ENCODE measurements around the gene CDK14.

CDK14 gene

GRCh38 chr7:90892213-90892612 lies 296.1 kb downstream of the CDK14 start:
- Histone ChIP-seq H3K4me3 (ENCODE audit: low read depth in 1 of 2, low read length in 1 of 2) (no peak overlapping the region), H3K9me3 (no peaks in the 10 kb centered on the region), H3K4me1 (ENCODE audit: control insufficient read depth in 1 of 2, insufficient read depth in 1 of 2, low read depth in 1 of 2, low read length in 1 of 2) (no peaks in the 10 kb centered on the region), H3K36me3 (no peaks in the 10 kb centered on the region), H3K27me3 (no peaks in the 10 kb centered on the region), H3K27ac (no peak overlapping the region)
- no peak for TF ChIP-seq CTCF (IDR thresholded peaks at IDR 0.05)

GRCh38 chr7:90894122-90894521 lies 298.0 kb downstream of the CDK14 start:
- no peak for TF ChIP-seq CTCF (IDR thresholded peaks at IDR 0.05)
- no peaks in the 10 kb centered on the region for H3K36me3 ChIP-seq
- no peaks in the 10 kb centered on the region for H3K9me3 ChIP-seq
- H3K27me3 ChIP-seq, result no peaks in the 10 kb centered on the region
- no peaks in the 10 kb centered on the region for H3K4me1 ChIP-seq (ENCODE audit: control insufficient read depth in 1 of 2, insufficient read depth in 1 of 2, low read depth in 1 of 2, low read length in 1 of 2)
- no peak overlapping the region for H3K4me3 ChIP-seq (ENCODE audit: low read depth in 1 of 2, low read length in 1 of 2)
- H3K27ac ChIP-seq, result no peak overlapping the region

GRCh38 chr7:90896458-90896857 lies 300.3 kb downstream of the CDK14 start:
- Histone ChIP-seq H3K27ac (no peak overlapping the region), H3K36me3 (no peaks in the 10 kb centered on the region), H3K4me3 (ENCODE audit: low read depth in 1 of 2, low read length in 1 of 2) (no peak overlapping the region), H3K9me3 (no peaks in the 10 kb centered on the region), H3K4me1 (ENCODE audit: control insufficient read depth in 1 of 2, insufficient read depth in 1 of 2, low read depth in 1 of 2, low read length in 1 of 2) (no peaks in the 10 kb centered on the region), H3K27me3 (no peaks in the 10 kb centered on the region)
- TF ChIP-seq CTCF (IDR thresholded peaks at IDR 0.05), result no peak

GRCh38 chr7:90897961-90898469 lies 301.9 kb downstream of the CDK14 start:
- no peak for TF ChIP-seq CTCF (IDR thresholded peaks at IDR 0.05)

DNA sequence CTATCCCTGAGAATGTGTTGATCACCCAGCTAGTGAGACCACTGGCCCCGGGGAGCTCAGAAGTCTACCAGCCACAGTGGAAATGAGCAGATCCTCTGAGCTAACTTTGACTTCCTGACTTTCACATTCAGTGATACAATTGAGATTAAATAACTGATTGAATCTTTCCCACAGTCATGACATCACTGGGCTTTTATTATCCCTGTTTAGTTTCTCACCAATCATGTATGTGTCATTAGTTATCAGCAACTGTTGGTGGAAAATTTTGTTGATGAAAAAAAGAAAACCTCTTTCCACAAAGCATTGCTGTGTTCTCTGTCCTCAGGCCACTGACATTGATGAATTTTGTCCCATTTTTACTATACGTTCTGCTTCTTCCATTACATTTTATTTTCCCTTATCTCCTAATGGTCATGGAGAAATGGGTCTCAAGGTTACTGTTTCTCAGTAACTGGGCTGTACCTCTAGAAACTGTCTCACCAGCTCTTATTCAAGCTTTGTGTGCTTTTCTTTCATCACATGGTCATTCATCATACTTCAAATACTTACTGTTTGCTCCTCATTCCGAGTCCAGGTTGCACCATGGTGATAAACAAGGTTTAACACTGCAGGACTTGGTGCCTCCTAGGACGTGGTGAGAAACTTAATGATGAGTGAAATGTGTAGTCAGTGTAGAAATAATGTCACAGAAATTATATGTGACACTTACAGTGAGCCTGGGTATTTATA lies 304.7 kb downstream of the CDK14 start:
- no peaks in the 10 kb centered on the region for H3K9me3 ChIP-seq
- no peak for TF ChIP-seq CTCF (IDR thresholded peaks at IDR 0.05)
- no peaks in the 10 kb centered on the region for H3K27me3 ChIP-seq
- H3K4me1 ChIP-seq (ENCODE audit: control insufficient read depth in 1 of 2, insufficient read depth in 1 of 2, low read depth in 1 of 2, low read length in 1 of 2), result no peaks in the 10 kb centered on the region
- H3K27ac ChIP-seq, result no peak overlapping the region
- no peak overlapping the region for H3K4me3 ChIP-seq (ENCODE audit: low read depth in 1 of 2, low read length in 1 of 2)
- no peaks in the 10 kb centered on the region for H3K36me3 ChIP-seq

More at GRCh38 chr7:90897961-90898469, 301.9 kb downstream of the CDK14 start:
- Histone ChIP-seq H3K4me3 (ENCODE audit: low read depth in 1 of 2, low read length in 1 of 2) (no peak overlapping the region), H3K4me1 (ENCODE audit: control insufficient read depth in 1 of 2, insufficient read depth in 1 of 2, low read depth in 1 of 2, low read length in 1 of 2) (no peaks in the 10 kb centered on the region), H3K27ac (no peak overlapping the region), H3K9me3 (no peaks in the 10 kb centered on the region), H3K36me3 (no peaks in the 10 kb centered on the region), H3K27me3 (no peaks in the 10 kb centered on the region)

Data from neutrophil (primary cell).